HepG2 (cell line): ENCODE data around the gene FBXO33. TPM values are rescaled to one million over a fixed set of nuclear protein-coding genes. Genes with fewer than 3 reads are reported as not detected.

Experiments
- BRCA1 ChIP-seq: sonication (generic); formaldehyde crosslinking; IDR thresholded peaks from 2 replicates; pipeline ENCODE4 v1.4.0; 2020; ENCODE audit warnings: missing genetic modification reagents
- BRD4 ChIP-seq: sonication (generic); formaldehyde crosslinking; IDR thresholded peaks from 2 replicates; pipeline ENCODE4 v1.4.0; 2020; ENCODE audit warnings: missing genetic modification reagents
- CENPT ChIP-seq: sonication (generic); formaldehyde crosslinking; IDR thresholded peaks from 2 replicates; pipeline ENCODE4 v1.8.0; 2022; ENCODE audit warnings: low read depth, mild to moderate bottlenecking, moderate library complexity, missing genetic modification reagents
- GATAD1 ChIP-seq: IDR thresholded peaks from 2 replicates; pipeline ENCODE4 v1.6.1; 2016; ENCODE audit warnings: missing genetic modification reagents, missing compliant biosample characterization
- HDAC6 ChIP-seq: fragments of 200-600 bp; sonication (generic); IDR thresholded peaks from 2 replicates; pipeline ENCODE4 v1.7.0; 2017; ENCODE audit warnings: mild to moderate bottlenecking, antibody characterized with exemption, low read length, low read depth
- HNF4A ChIP-seq: sonication (generic); formaldehyde crosslinking; IDR thresholded peaks from 2 replicates; pipeline ENCODE4 v1.4.0; 2020; ENCODE audit warnings: missing genetic modification reagents
- HNF4G ChIP-seq, 2 experiments: sonication (generic) in 1 of 2; formaldehyde crosslinking in 1 of 2; IDR thresholded peaks; 2 replicates each; pipeline versions ENCODE4 v1.4.0 to v1.6.1; 2011 to 2020; ENCODE audit warnings: borderline replicate concordance in 2 of 2, low read depth in 2 of 2, mild to moderate bottlenecking in 2 of 2, low read length in 1 of 2, missing genetic modification reagents in 1 of 2, moderate library complexity in 1 of 2
- LCORL ChIP-seq, 2 experiments: fragments of 450-650 bp in 1 of 2; sonication (generic) in 1 of 2; formaldehyde crosslinking in 1 of 2; IDR thresholded peaks; 2 replicates each; pipeline versions ENCODE4 v1.5.0 to v1.6.1; 2017 to 2020; ENCODE audit warnings: antibody characterized with exemption in 1 of 2, missing genetic modification reagents in 1 of 2
- NR2C2 ChIP-seq: sonication (generic); formaldehyde crosslinking; IDR thresholded peaks from 2 replicates; pipeline ENCODE4 v1.4.0; 2020; ENCODE audit warnings: missing genetic modification reagents, mild to moderate bottlenecking, moderate library complexity, borderline replicate concordance
- RXRB ChIP-seq: IDR thresholded peaks from 2 replicates; pipeline ENCODE4 v1.6.1; 2016; ENCODE audit warnings: borderline replicate concordance, missing genetic modification reagents, missing compliant biosample characterization
- SAP130 ChIP-seq: IDR thresholded peaks from 2 replicates; pipeline ENCODE4 v1.6.1; 2016; ENCODE audit warnings: low read depth
- TGIF2 ChIP-seq: IDR thresholded peaks from 2 replicates; pipeline ENCODE4 v1.6.1; 2016; ENCODE audit warnings: control low read depth, missing compliant biosample characterization
- ZNF180 ChIP-seq: sonication (generic); formaldehyde crosslinking; IDR thresholded peaks from 2 replicates; pipeline ENCODE4 v1.4.0; 2020; ENCODE audit warnings: low read depth, missing genetic modification reagents, borderline replicate concordance
- ZNF326 ChIP-seq: sonication (generic); formaldehyde crosslinking; IDR thresholded peaks from 2 replicates; pipeline ENCODE4 v1.4.0; 2020; ENCODE audit warnings: missing genetic modification reagents, borderline replicate concordance
- ZNF839 ChIP-seq: sonication (generic); formaldehyde crosslinking; IDR thresholded peaks from 2 replicates; pipeline ENCODE4 v1.4.0; 2020; ENCODE audit warnings: missing genetic modification reagents, mild to moderate bottlenecking, borderline replicate concordance
- ZNF841 ChIP-seq: sonication (generic); formaldehyde crosslinking; IDR thresholded peaks from 2 replicates; pipeline ENCODE4 v1.8.1; 2023; ENCODE audit warnings: missing genetic modification reagents, borderline replicate concordance
- ZSCAN30 ChIP-seq: sonication (generic); formaldehyde crosslinking; IDR thresholded peaks from 2 replicates; pipeline ENCODE4 v1.5.0; 2020; ENCODE audit warnings: mild to moderate bottlenecking, missing genetic modification reagents
- polyA plus RNA-seq, 8 experiments: library from polyadenylated mRNA; depleted of rRNA in 3 of 8; stranded (reverse) in 7 of 8; unstranded in 1 of 8; fragments of >200 nt; fragmentation: Illumina TruSeq in 4 of 8; extraction: Trizol in 4 of 8; gene quantifications; 2 replicates each; pipeline versions ENCODE4 v1.2.1 to v1.2.3, GENCODE V29; 2011 to 2016; ENCODE audit warnings: low read depth in 4 of 8, missing spikeins in 1 of 8, mixed read lengths in 1 of 8; ENCODE audit not compliant: insufficient read depth in 1 of 8
- total RNA-seq, 5 experiments: library from RNA; depleted of rRNA; stranded (reverse); fragments of >200 nt; fragmentation: Illumina TruSeq; extraction: Trizol; gene quantifications; 2 replicates each; pipeline ENCODE4 v1.2.3, GENCODE V29; 2016; ENCODE audit warnings: low read depth in 1 of 5
- TF ChIP-seq, protein P1 (sequence below): sonication (generic); formaldehyde crosslinking; IDR thresholded peaks from 2 replicates; pipeline ENCODE4 v1.5.1; 2020; ENCODE audit warnings: missing genetic modification reagents, mild to moderate bottlenecking, borderline replicate concordance
- TF ChIP-seq, protein P2 (sequence below): IDR thresholded peaks from 2 replicates; pipeline ENCODE4 v1.6.1; 2018; ENCODE audit warnings: missing genetic modification reagents
- TF ChIP-seq, protein P3 (sequence below): sonication (generic); formaldehyde crosslinking; IDR thresholded peaks from 2 replicates; pipeline ENCODE4 v1.4.0; 2020; ENCODE audit warnings: mild to moderate bottlenecking, missing genetic modification reagents
- TF ChIP-seq, protein P4 (sequence below): sonication (generic); formaldehyde crosslinking; IDR thresholded peaks from 2 replicates; pipeline ENCODE4 v1.8.1; 2023; ENCODE audit warnings: mild to moderate bottlenecking, missing genetic modification reagents
- TF ChIP-seq, protein P5 (sequence below): IDR thresholded peaks from 2 replicates; pipeline ENCODE4 v1.6.1; 2012; ENCODE audit warnings: inconsistent platforms
- TF ChIP-seq, protein P6 (sequence below): sonication (generic); formaldehyde crosslinking; IDR thresholded peaks from 2 replicates; pipeline ENCODE4 v1.5.0; 2020; ENCODE audit warnings: mild to moderate bottlenecking, missing genetic modification reagents, moderate library complexity

The FBXO33 gene
- total and polyA plus RNA-seq, 2 of the 13 experiments (the other 11 are each of a cell fraction or from before 2014, with no cell fraction given) = 15.5 to 16.9 TPM

DNA sequence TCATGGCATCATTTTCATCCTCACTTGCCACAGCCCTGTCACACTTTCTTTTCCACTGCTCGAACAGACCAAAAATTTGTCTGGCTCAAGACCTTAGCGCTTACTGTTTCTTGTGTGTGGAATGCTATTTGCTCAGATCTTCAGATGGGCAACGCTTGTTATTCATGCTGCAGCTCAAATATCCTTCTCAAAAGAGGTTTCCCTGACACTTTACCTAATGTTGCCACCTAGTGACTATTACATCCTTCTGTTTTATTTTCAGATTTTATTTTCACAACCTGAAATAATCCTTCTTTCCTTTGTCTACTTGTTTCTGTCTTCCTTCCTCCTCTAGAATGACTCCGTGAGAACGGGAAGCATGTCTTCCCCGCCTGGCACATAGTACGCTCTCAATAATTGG lies 5.6 kb downstream of the FBXO33 start (continued):
- TF ChIP-seq CENPT (CRISPR knock-in tag) = no peak
- no peak for TF ChIP-seq GATAD1 (CRISPR knock-in tag)
- 0 out of 2 replicates have a peak, but pooled peaks have one; percentile 21 for TF ChIP-seq SAP130
- no peak for TF ChIP-seq HNF4G (IDR thresholded peaks at IDR 0.05; ENCODE audit: borderline replicate concordance, low read depth, low read length)
- no peak for TF ChIP-seq HNF4G (CRISPR knock-in tag; IDR thresholded peaks at IDR 0.05; ENCODE audit: borderline replicate concordance, low read depth)
- TF ChIP-seq, protein P1, sequence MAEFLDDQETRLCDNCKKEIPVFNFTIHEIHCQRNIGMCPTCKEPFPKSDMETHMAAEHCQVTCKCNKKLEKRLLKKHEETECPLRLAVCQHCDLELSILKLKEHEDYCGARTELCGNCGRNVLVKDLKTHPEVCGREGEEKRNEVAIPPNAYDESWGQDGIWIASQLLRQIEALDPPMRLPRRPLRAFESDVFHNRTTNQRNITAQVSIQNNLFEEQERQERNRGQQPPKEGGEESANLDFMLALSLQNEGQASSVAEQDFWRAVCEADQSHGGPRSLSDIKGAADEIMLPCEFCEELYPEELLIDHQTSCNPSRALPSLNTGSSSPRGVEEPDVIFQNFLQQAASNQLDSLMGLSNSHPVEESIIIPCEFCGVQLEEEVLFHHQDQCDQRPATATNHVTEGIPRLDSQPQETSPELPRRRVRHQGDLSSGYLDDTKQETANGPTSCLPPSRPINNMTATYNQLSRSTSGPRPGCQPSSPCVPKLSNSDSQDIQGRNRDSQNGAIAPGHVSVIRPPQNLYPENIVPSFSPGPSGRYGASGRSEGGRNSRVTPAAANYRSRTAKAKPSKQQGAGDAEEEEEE = no peak
- TF ChIP-seq, protein P2, sequence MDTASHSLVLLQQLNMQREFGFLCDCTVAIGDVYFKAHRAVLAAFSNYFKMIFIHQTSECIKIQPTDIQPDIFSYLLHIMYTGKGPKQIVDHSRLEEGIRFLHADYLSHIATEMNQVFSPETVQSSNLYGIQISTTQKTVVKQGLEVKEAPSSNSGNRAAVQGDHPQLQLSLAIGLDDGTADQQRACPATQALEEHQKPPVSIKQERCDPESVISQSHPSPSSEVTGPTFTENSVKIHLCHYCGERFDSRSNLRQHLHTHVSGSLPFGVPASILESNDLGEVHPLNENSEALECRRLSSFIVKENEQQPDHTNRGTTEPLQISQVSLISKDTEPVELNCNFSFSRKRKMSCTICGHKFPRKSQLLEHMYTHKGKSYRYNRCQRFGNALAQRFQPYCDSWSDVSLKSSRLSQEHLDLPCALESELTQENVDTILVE (CRISPR knock-in tag) = 0 out of 2 replicates have a peak, but pooled peaks have one; percentile 31
- no peak for TF ChIP-seq HNF4A
- no peak for TF ChIP-seq BRD4
- no peak for TF ChIP-seq ZNF839
- TF ChIP-seq, protein P3, sequence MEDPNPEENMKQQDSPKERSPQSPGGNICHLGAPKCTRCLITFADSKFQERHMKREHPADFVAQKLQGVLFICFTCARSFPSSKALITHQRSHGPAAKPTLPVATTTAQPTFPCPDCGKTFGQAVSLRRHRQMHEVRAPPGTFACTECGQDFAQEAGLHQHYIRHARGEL (CRISPR knock-in tag) = no peak
- no peak for TF ChIP-seq TGIF2
- TF ChIP-seq, protein P4, sequence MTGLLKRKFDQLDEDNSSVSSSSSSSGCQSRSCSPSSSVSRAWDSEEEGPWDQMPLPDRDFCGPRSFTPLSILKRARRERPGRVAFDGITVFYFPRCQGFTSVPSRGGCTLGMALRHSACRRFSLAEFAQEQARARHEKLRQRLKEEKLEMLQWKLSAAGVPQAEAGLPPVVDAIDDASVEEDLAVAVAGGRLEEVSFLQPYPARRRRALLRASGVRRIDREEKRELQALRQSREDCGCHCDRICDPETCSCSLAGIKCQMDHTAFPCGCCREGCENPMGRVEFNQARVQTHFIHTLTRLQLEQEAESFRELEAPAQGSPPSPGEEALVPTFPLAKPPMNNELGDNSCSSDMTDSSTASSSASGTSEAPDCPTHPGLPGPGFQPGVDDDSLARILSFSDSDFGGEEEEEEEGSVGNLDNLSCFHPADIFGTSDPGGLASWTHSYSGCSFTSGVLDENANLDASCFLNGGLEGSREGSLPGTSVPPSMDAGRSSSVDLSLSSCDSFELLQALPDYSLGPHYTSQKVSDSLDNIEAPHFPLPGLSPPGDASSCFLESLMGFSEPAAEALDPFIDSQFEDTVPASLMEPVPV = no peak
- peak; percentile 39; the same call in 1 of the 2 replicates for TF ChIP-seq RXRB (CRISPR knock-in tag)
- no peak for TF ChIP-seq ZSCAN30 (CRISPR knock-in tag)
- no peak for TF ChIP-seq BRCA1 (CRISPR knock-in tag)
- TF ChIP-seq, protein P5, sequence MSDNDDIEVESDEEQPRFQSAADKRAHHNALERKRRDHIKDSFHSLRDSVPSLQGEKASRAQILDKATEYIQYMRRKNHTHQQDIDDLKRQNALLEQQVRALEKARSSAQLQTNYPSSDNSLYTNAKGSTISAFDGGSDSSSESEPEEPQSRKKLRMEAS = no peak
- no peak for TF ChIP-seq ZNF841 (CRISPR knock-in tag)
- no peak for TF ChIP-seq ZNF180 (CRISPR knock-in tag)
- TF ChIP-seq, protein P6, sequence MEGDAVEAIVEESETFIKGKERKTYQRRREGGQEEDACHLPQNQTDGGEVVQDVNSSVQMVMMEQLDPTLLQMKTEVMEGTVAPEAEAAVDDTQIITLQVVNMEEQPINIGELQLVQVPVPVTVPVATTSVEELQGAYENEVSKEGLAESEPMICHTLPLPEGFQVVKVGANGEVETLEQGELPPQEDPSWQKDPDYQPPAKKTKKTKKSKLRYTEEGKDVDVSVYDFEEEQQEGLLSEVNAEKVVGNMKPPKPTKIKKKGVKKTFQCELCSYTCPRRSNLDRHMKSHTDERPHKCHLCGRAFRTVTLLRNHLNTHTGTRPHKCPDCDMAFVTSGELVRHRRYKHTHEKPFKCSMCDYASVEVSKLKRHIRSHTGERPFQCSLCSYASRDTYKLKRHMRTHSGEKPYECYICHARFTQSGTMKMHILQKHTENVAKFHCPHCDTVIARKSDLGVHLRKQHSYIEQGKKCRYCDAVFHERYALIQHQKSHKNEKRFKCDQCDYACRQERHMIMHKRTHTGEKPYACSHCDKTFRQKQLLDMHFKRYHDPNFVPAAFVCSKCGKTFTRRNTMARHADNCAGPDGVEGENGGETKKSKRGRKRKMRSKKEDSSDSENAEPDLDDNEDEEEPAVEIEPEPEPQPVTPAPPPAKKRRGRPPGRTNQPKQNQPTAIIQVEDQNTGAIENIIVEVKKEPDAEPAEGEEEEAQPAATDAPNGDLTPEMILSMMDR = peak; percentile 71
- no peak for TF ChIP-seq ZNF326 (CRISPR knock-in tag)
- TF ChIP-seq NR2C2 (CRISPR knock-in tag) = no peak
- no peak for TF ChIP-seq HDAC6
- TF ChIP-seq LCORL (IDR thresholded peaks at IDR 0.05) = no peak
- TF ChIP-seq LCORL (CRISPR knock-in tag; IDR thresholded peaks at IDR 0.05) = no peak
